Central memory CD4-positive, alpha-beta T cell (primary cell): Measurements from ENCODE around the gene GBF1.
"Not testable (repeated sequence)": the region's sequence is repeated elsewhere in the genome, so short reads cannot be mapped to it uniquely, and the experiment has no call there.

Experiments used
- DNase-seq: peaks from one replicate; pipeline ENCODE4 v3.0.0; 2022

Gene GBF1

GRCh38 chr10:102231357-102232318, 13.7 kb upstream of the GBF1 start:
- DNase-seq = peak; percentile 60

GRCh38 chr10:102233997-102234396, 11.3 kb upstream of the GBF1 start:
- DNase-seq = no peak

- no peak for DNase-seq
Observed at GRCh38 chr10:102234888-102235597, 10.3 kb upstream of the GBF1 start.

GRCh38 chr10:102235598-102235920, 9.8 kb upstream of the GBF1 start:
- no peak for DNase-seq

- DNase-seq = no peak
Observed at GRCh38 chr10:102236006-102236405, 9.3 kb upstream of the GBF1 start.

GRCh38 chr10:102237711-102238252, 7.5 kb upstream of the GBF1 start:
- no peak for DNase-seq

- DNase-seq = no peak
Observed at GRCh38 chr10:102240467-102241031, 4.8 kb upstream of the GBF1 start.

- DNase-seq = no peak
Observed at GRCh38 chr10:102241032-102241443, 4.3 kb upstream of the GBF1 start.

GRCh38 chr10:102241444-102242117, 3.8 kb upstream of the GBF1 start, which contains the start of gene PITX3:
Gene PITX3, minus strand, starts transcription at chr10:102241512. Its CDS starts 9,432 bp downstream, at chr10:102232080.
- DNase-seq = peak; percentile 86

- DNase-seq = no peak
Observed at GRCh38 chr10:102242118-102242485, 3.2 kb upstream of the GBF1 start.

- DNase-seq = no peak
Observed at GRCh38 chr10:102243309-102243708, 2.0 kb upstream of the GBF1 start.

- no peak for DNase-seq
Observed at GRCh38 chr10:102245932-102246251, 560 bp downstream of the GBF1 start.

GRCh38 chr10:102246261-102246660, 929 bp downstream of the GBF1 start:
- DNase-seq = no peak

GRCh38 chr10:102247734-102248133, 2.4 kb downstream of the GBF1 start:
- DNase-seq = no peak

GRCh38 chr10:102252508-102252907, 7.2 kb downstream of the GBF1 start:
- not testable (repeated sequence) for DNase-seq

- DNase-seq = no peak
Observed at GRCh38 chr10:102254426-102254825, 9.1 kb downstream of the GBF1 start.

GRCh38 chr10:102255404-102255803, 10.1 kb downstream of the GBF1 start:
- DNase-seq = no peak

- no peak for DNase-seq
Observed at GRCh38 chr10:102261196-102261595, 15.9 kb downstream of the GBF1 start.

GRCh38 chr10:102261842-102262241, 16.5 kb downstream of the GBF1 start:
- no peak for DNase-seq

- DNase-seq = no peak
Observed at GRCh38 chr10:102262744-102263370, 17.5 kb downstream of the GBF1 start.

- DNase-seq = no peak
Observed at GRCh38 chr10:102264371-102264770, 19.0 kb downstream of the GBF1 start.

- no peak for DNase-seq
Observed at GRCh38 chr10:102266670-102267069, 21.3 kb downstream of the GBF1 start.
